K562 (cell line): ENCODE results near the gene SRPRA. TPM values are rescaled to one million over a fixed set of nuclear protein-coding genes. Genes with fewer than 3 reads are reported as not detected.

Experiments used
- ATAC-seq: fragments of 200-7000 bp; cut with Tn5 transposase; 3 replicates; pipeline ENCODE4 v1.9.1; 2020; ENCODE audit warnings: moderate library complexity
- BruUV-seq: library from RNA; stranded (reverse); fragments of 400-500 nt; replicated peaks from 2 replicates; lab custom pipeline; 2021; lab: Mats Ljungman, UMichigan
- CTCF ChIA-PET: fragments of 300-600 bp; formaldehyde crosslinking; extraction: SDS; loops from one replicate; lab custom pipeline; 2021; ENCODE audit warnings: low intra/inter-chr PET ratio; lab: Yijun Ruan, JAX
- POLR2A ChIA-PET: fragments of 300-600, 350-650 bp; sonication (Branson Sonifier 250); formaldehyde crosslinking; extraction: SDS; loops from one replicate; lab custom pipeline; 2021; ENCODE audit warnings: antibody characterized with exemption, inconsistent platforms; lab: Yijun Ruan, JAX
- DNase-seq, 4 experiments: peaks; one replicate each; pipeline versions ENCODE4 v3.0.0 to v3.0.0-alpha.2; 2011 to 2018; ENCODE audit warnings: low spot score in 3 of 4, mixed read lengths in 3 of 4; ENCODE audit errors: extremely low read depth in 1 of 4
- FAIRE-seq: peaks from 2 replicates; lab custom pipeline; 2011; peaks lifted over from hg19 to GRCh38; lab: Jason Lieb, UNC
- H2AFZ ChIP-seq: 2 replicates; pipeline ENCODE4 v1.6.0; 2011; ENCODE audit warnings: low read depth, low read length, control low read depth, inconsistent platforms
- H3K27ac ChIP-seq: fragments of 200-600 bp; 3 replicates; pipeline ENCODE4 v1.8.0; 2011; ENCODE audit warnings: low read depth, mild to moderate bottlenecking, control low read depth, inconsistent platforms, low read length, moderate library complexity, mixed read lengths; ENCODE audit errors: extremely low read depth
- H3K27me3 ChIP-seq, 2 experiments: fragments of 300-600 bp in 1 of 2; 2 replicates in 1 of 2; 3 replicates in 1 of 2; pipeline versions ENCODE4 v1.6.0 to v1.8.0; 2011; ENCODE audit warnings: inconsistent platforms in 2 of 2, low read length in 2 of 2, mild to moderate bottlenecking in 1 of 2, mixed read lengths in 1 of 2, moderate library complexity in 1 of 2; ENCODE audit not compliant: control insufficient read depth in 2 of 2, insufficient read depth in 2 of 2
- H3K36me3 ChIP-seq: fragments of 300-600 bp; 3 replicates; pipeline ENCODE4 v1.8.0; 2011; ENCODE audit warnings: mild to moderate bottlenecking, low read length, inconsistent platforms; ENCODE audit not compliant: control insufficient read depth, insufficient read depth
- H3K4me1 ChIP-seq, 2 experiments: fragments of 200-600 bp in 1 of 2; replicated peaks in 1 of 2; 2 replicates in 1 of 2; 3 replicates in 1 of 2; pipeline versions ENCODE4 v1.5.1 to v1.8.0; 2011; ENCODE audit warnings: inconsistent platforms in 2 of 2, low read length in 2 of 2, mild to moderate bottlenecking in 1 of 2, mixed read lengths in 1 of 2, moderate library complexity in 1 of 2; ENCODE audit not compliant: control insufficient read depth in 2 of 2, insufficient read depth in 2 of 2
- H3K4me2 ChIP-seq: 2 replicates; pipeline ENCODE4 v1.6.1; 2011; ENCODE audit warnings: low read length, control low read depth, inconsistent platforms, mixed read lengths; ENCODE audit not compliant: insufficient read depth
- H3K4me3 ChIP-seq: fragments of 200-600 bp; sonication (generic), shearing (Covaris generic); 2 replicates; pipeline ENCODE4 v1.5.1; 2016; ENCODE audit warnings: control low read depth, inconsistent platforms
- H3K79me2 ChIP-seq: fragments of 200-600 bp; 3 replicates; pipeline ENCODE4 v1.8.0; 2011; ENCODE audit warnings: low read length, inconsistent platforms; ENCODE audit not compliant: control insufficient read depth, insufficient read depth
- H3K9ac ChIP-seq, 2 experiments: 2 replicates each; pipeline versions ENCODE4 v1.6.0 to v1.6.1; 2011; ENCODE audit warnings: low read depth in 2 of 2, low read length in 2 of 2, control low read depth in 1 of 2, inconsistent platforms in 1 of 2, mild to moderate bottlenecking in 1 of 2, mixed read lengths in 1 of 2; ENCODE audit not compliant: insufficient read depth in 1 of 2
- H3K9me1 ChIP-seq: one replicate; pipeline ENCODE4 v1.6.0; 2011; ENCODE audit warnings: inconsistent platforms, mild to moderate bottlenecking, low read length, moderate library complexity; ENCODE audit not compliant: control insufficient read depth, insufficient read depth
- H3K9me3 ChIP-seq: replicated peaks from 2 replicates; pipeline ENCODE4 v1.5.1; 2011; ENCODE audit warnings: low read depth, low read length, inconsistent platforms; ENCODE audit not compliant: control insufficient read depth, insufficient read depth
- H4K20me1 ChIP-seq: replicated peaks from 2 replicates; pipeline ENCODE4 v1.6.1; 2011; ENCODE audit warnings: low read length, inconsistent platforms, mixed read lengths; ENCODE audit not compliant: control insufficient read depth, insufficient read depth
- ATF1 ChIP-seq, 2 experiments: fragments of 450-650 bp in 1 of 2; IDR thresholded peaks; 2 replicates each; pipeline ENCODE4 v1.6.1; 2016; ENCODE audit warnings: missing compliant biosample characterization in 1 of 2, missing genetic modification characterization in 1 of 2
- BDP1 ChIP-seq: IDR thresholded peaks from 3 replicates; pipeline ENCODE4 v1.6.1; 2011; ENCODE audit not compliant: insufficient read length, insufficient read depth
- DPF2 ChIP-seq: fragments of 450-650 bp; IDR thresholded peaks from 2 replicates; pipeline ENCODE4 v1.6.1; 2016
- E2F4 ChIP-seq: sonication (generic); formaldehyde crosslinking; IDR thresholded peaks from 2 replicates; pipeline ENCODE4 v1.8.0; 2022; ENCODE audit warnings: mild to moderate bottlenecking, low read depth, missing genetic modification reagents
- ETV1 ChIP-seq: fragments of 450-650 bp; conservative IDR thresholded peaks from 2 replicates; pipeline ENCODE4 v1.6.1; 2016; ENCODE audit warnings: missing genetic modification characterization, control low read depth, low read depth, missing compliant biosample characterization
- HMBOX1 ChIP-seq: sonication (generic); IDR thresholded peaks from 2 replicates; pipeline ENCODE4 v1.6.1; 2016
- HNRNPUL1 ChIP-seq: fragments of 200-400 bp; formaldehyde crosslinking; IDR thresholded peaks from 2 replicates; pipeline ENCODE4 v1.6.1; 2017; ENCODE audit warnings: low read length
- PHTF2 ChIP-seq: fragments of 250-450 bp; sonication (Bioruptor Pico); IDR thresholded peaks from 2 replicates; pipeline ENCODE4 v1.5.0; 2021; ENCODE audit warnings: mild to moderate bottlenecking
- ZBTB5 ChIP-seq: fragments of 450-650 bp; IDR thresholded peaks from 2 replicates; pipeline ENCODE4 v1.6.1; 2017; ENCODE audit warnings: antibody characterized with exemption
- ZNF124 ChIP-seq: sonication (generic); formaldehyde crosslinking; IDR thresholded peaks from 2 replicates; pipeline ENCODE4 v1.8.1; 2022; ENCODE audit warnings: missing genetic modification reagents
- ZNF280A ChIP-seq: fragments of 450-650 bp; IDR thresholded peaks from 2 replicates; pipeline ENCODE4 v1.6.1; 2018; ENCODE audit warnings: mild to moderate bottlenecking, low read depth; ENCODE audit not compliant: partially characterized antibody
- ZSCAN29 ChIP-seq: fragments of 450-650 bp; IDR thresholded peaks from 2 replicates; pipeline ENCODE4 v1.6.1; 2017
- WGBS: fragments of 100-300 bp; shearing (Covaris generic); methylation state at CpG from one replicate; pipeline ENCODE4 v1.1.6; 2016; ENCODE audit warnings: low coverage, mixed read lengths; ENCODE audit not compliant: insufficient coverage; ENCODE audit errors: missing lambda C conversion rate; 5-methylcytosine and 5-hydroxymethylcytosine counted together
- in situ Hi-C: fragments of 300-500 bp; cut with MboI; formaldehyde crosslinking; loops from 4 replicates; pipeline ENCODE4 v1.15.0; 2018; ENCODE audit warnings: inconsistent platforms, mixed read lengths
- intact Hi-C: fragments of 100-400 bp; cut with micrococcal nuclease; formaldehyde crosslinking; loops from 2 replicates; pipeline ENCODE4 v1.14.2; 2022
- polyA plus RNA-seq, 8 experiments: library from polyadenylated mRNA; depleted of rRNA in 4 of 8; stranded (reverse) in 5 of 8; unstranded in 3 of 8; fragments of >200 nt; fragmentation: Nextera tagmentation in 2 of 8; fragmentation: Illumina TruSeq in 1 of 8; extraction: Ambion mirVana in 2 of 8; extraction: Trizol in 1 of 8; gene quantifications; 2 replicates each; pipeline versions ENCODE4 v1.2.1 to v1.2.3, GENCODE V29; 2011 to 2014; ENCODE audit warnings: inconsistent platforms in 1 of 8, missing spikeins in 1 of 8
- total RNA-seq, 7 experiments: library from RNA; depleted of rRNA in 6 of 7; stranded (reverse); fragments of >200 nt in 6 of 7; fragmentation: Illumina TruSeq in 2 of 7; extraction: Trizol in 2 of 7; gene quantifications; 2 replicates each; pipeline versions ENCODE4 v1.2.1 to v1.2.3, GENCODE V29; 2011 to 2021; ENCODE audit warnings: low replicate concordance in 1 of 7

The SRPRA gene
- total and polyA plus RNA-seq, 9 of the 15 experiments (the other 6 are each of a cell fraction or from before 2014, with no cell fraction given) = 33.5 to 124 (median 80.0) TPM

DNA sequence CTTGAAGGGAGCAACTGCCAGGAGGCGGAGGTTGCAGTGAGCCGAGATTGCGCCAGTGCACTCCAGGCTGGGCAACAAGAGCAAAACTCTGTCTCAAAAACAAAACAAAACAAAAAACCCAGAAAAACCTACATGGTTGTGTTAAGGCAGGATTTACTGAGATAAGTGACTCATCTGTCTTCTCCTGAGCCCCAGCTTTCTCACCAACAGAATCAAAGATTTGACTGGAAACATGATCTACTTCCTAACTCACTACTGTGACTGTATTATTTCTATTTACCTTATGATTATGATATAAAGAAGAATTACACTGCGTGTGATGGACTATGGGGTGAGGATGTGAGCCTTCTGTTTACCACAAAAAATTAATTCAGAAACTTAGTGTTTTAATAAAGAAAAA, 35.3 kb downstream of the SRPRA start:
- Histone ChIP-seq H4K20me1 (no peaks in the 10 kb centered on the region), H3K9me3 (no peaks in the 10 kb centered on the region), H3K27me3 (no peaks in the 10 kb centered on the region), H3K36me3 (peaks cover 24% of the 10 kb centered on the region), H3K9ac (no peak overlapping the region), H3K9me1 (no peaks in the 10 kb centered on the region), H3K79me2 (0 out of 3 replicates have a peak, but pooled peaks cover 2% of the 10 kb centered on the region), H2AFZ (no peak overlapping the region), H3K27ac (no peak overlapping the region), H3K4me3 (no peak overlapping the region), H3K4me1 (no peaks in the 10 kb centered on the region), H3K4me2 (no peak overlapping the region)
- intact Hi-C loops = no loop called here
- ChIA-PET POLR2A (no interaction called here), CTCF (no interaction called here)
- 88% methylated on average over 4 of the region's 4 CpGs for WGBS
- BruUV-seq = no TSS peak
- DNase-seq = no peak
- no peak for FAIRE-seq
- in situ Hi-C loops = no loop called here
- no peak for ATAC-seq
- TF ChIP-seq E2F4 (no peak), ZNF124 (CRISPR knock-in tag) (no peak), PHTF2 (CRISPR knock-in tag) (no peak), HNRNPUL1 (no peak), BDP1 (no peak), DPF2 (no peak), HMBOX1 (no peak), ATF1 (CRISPR knock-in tag; IDR thresholded peaks at IDR 0.05) (no peak), ATF1 (tag; IDR thresholded peaks at IDR 0.05) (no peak), ETV1 (tag) (no peak), ZNF280A (no peak), ZBTB5 (no peak), ZSCAN29 (no peak)
